Activated T-helper 17 cell treated with anti-CD3 and anti-CD28 coated beads, Interleukin-2, amount 50 U/mL, for 72 hours (primary cell): ENCODE measurements around the gene APOB. TPM values are rescaled to one million over a fixed set of nuclear protein-coding genes. Genes with fewer than 3 reads are reported as not detected.

Experiments
- ATAC-seq: fragments of 150-1000 bp; cut with Tn5 transposase; replicated peaks from 2 replicates; pipeline ENCODE4 v1.10.0; 2021; ENCODE audit warnings: mild to moderate bottlenecking, moderate library complexity
- H3K27ac Mint-ChIP-seq: one replicate; pipeline ENCODE4 v1.8.0; 2022; ENCODE audit warnings: mixed read lengths
- H3K27me3 Mint-ChIP-seq: one replicate; pipeline ENCODE4 v1.8.0; 2022; ENCODE audit warnings: mixed read lengths
- H3K36me3 Mint-ChIP-seq: one replicate; pipeline ENCODE4 v1.8.0; 2022; ENCODE audit warnings: low read depth, mild to moderate bottlenecking, mixed read lengths
- H3K4me1 Mint-ChIP-seq: one replicate; pipeline ENCODE4 v1.8.0; 2022; ENCODE audit warnings: mixed read lengths
- H3K4me3 Mint-ChIP-seq: one replicate; pipeline ENCODE4 v1.8.0; 2022; ENCODE audit warnings: mild to moderate bottlenecking, mixed read lengths
- H3K9me3 Mint-ChIP-seq: one replicate; pipeline ENCODE4 v1.8.0; 2022; ENCODE audit warnings: mixed read lengths
- total RNA-seq, 2 donors: library from RNA; stranded (reverse); gene quantifications; one replicate each; pipeline ENCODE4 v1.2.3, GENCODE V29; 2022

APOB gene
- total RNA-seq, 2 donors from 2014 or later = not detected

- Mint-ChIP-seq H3K36me3 (no peaks in the 10 kb centered on the region), H3K9me3 (no peaks in the 10 kb centered on the region), H3K27ac (no peak overlapping the region), H3K4me3 (no peak overlapping the region), H3K4me1 (no peaks in the 10 kb centered on the region), H3K27me3 (peaks cover 8% of the 10 kb centered on the region)
- no peak for ATAC-seq
These were observed 22.4 kb downstream of the APOB start for GRCh38 chr2:21021430-21021829.

GRCh38 chr2:21020668-21021288, 23.1 kb downstream of the APOB start:
- Mint-ChIP-seq H3K27me3 (peaks cover 8% of the 10 kb centered on the region), H3K36me3 (no peaks in the 10 kb centered on the region), H3K27ac (no peak overlapping the region), H3K9me3 (no peaks in the 10 kb centered on the region), H3K4me1 (no peaks in the 10 kb centered on the region), H3K4me3 (no peak overlapping the region)
- ATAC-seq = no peak

- H3K4me1 Mint-ChIP-seq = no peaks in the 10 kb centered on the region
- H3K4me3 Mint-ChIP-seq = no peak overlapping the region
- H3K9me3 Mint-ChIP-seq = no peaks in the 10 kb centered on the region
- no peaks in the 10 kb centered on the region for H3K36me3 Mint-ChIP-seq
- ATAC-seq = no peak
- peaks cover 4% of the 10 kb centered on the region for H3K27me3 Mint-ChIP-seq
- H3K27ac Mint-ChIP-seq = no peak overlapping the region
These were observed 23.7 kb downstream of the APOB start for GRCh38 chr2:21020031-21020667.

GRCh38 chr2:21019678-21020021, 24.2 kb downstream of the APOB start:
- Mint-ChIP-seq H3K9me3 (no peaks in the 10 kb centered on the region), H3K27me3 (peaks cover 4% of the 10 kb centered on the region), H3K36me3 (no peaks in the 10 kb centered on the region), H3K27ac (no peak overlapping the region), H3K4me3 (no peak overlapping the region), H3K4me1 (no peaks in the 10 kb centered on the region)
- ATAC-seq = no peak

- Mint-ChIP-seq H3K27me3 (peaks cover 4% of the 10 kb centered on the region), H3K9me3 (no peaks in the 10 kb centered on the region), H3K4me1 (no peaks in the 10 kb centered on the region), H3K36me3 (no peaks in the 10 kb centered on the region), H3K27ac (no peak overlapping the region), H3K4me3 (no peak overlapping the region)
- no peak for ATAC-seq
These were observed 24.7 kb downstream of the APOB start for GRCh38 chr2:21019000-21019677.

GRCh38 chr2:21018290-21018689, 25.6 kb downstream of the APOB start:
- no peak overlapping the region for H3K27ac Mint-ChIP-seq
- H3K4me1 Mint-ChIP-seq = no peaks in the 10 kb centered on the region
- H3K4me3 Mint-ChIP-seq = no peak overlapping the region
- no peak for ATAC-seq
- H3K27me3 Mint-ChIP-seq = peaks cover 8% of the 10 kb centered on the region
- H3K9me3 Mint-ChIP-seq = no peaks in the 10 kb centered on the region
- H3K36me3 Mint-ChIP-seq = no peaks in the 10 kb centered on the region

GRCh38 chr2:21017748-21018276, 26.1 kb downstream of the APOB start:
- no peaks in the 10 kb centered on the region for H3K36me3 Mint-ChIP-seq
- H3K4me3 Mint-ChIP-seq = no peak overlapping the region
- no peak for ATAC-seq
- H3K4me1 Mint-ChIP-seq = no peaks in the 10 kb centered on the region
- no peak overlapping the region for H3K27ac Mint-ChIP-seq
- H3K9me3 Mint-ChIP-seq = no peaks in the 10 kb centered on the region
- H3K27me3 Mint-ChIP-seq = peaks cover 8% of the 10 kb centered on the region

- H3K27me3 Mint-ChIP-seq = peaks cover 12% of the 10 kb centered on the region
- no peaks in the 10 kb centered on the region for H3K9me3 Mint-ChIP-seq
These were observed 28.6 kb downstream of the APOB start for GRCh38 chr2:21015281-21015645.

GRCh38 chr2:21014364-21015280, 29.3 kb downstream of the APOB start:
- H3K9me3 Mint-ChIP-seq = no peaks in the 10 kb centered on the region
- H3K4me3 Mint-ChIP-seq = no peak overlapping the region
- no peaks in the 10 kb centered on the region for H3K36me3 Mint-ChIP-seq
- no peak for ATAC-seq
- H3K4me1 Mint-ChIP-seq = no peaks in the 10 kb centered on the region
- peaks cover 12% of the 10 kb centered on the region for H3K27me3 Mint-ChIP-seq
- no peak overlapping the region for H3K27ac Mint-ChIP-seq

More at GRCh38 chr2:21015281-21015645, 28.6 kb downstream of the APOB start:
- no peak for ATAC-seq
- no peak overlapping the region for H3K4me3 Mint-ChIP-seq
- H3K4me1 Mint-ChIP-seq = no peaks in the 10 kb centered on the region
- H3K27ac Mint-ChIP-seq = no peak overlapping the region
- H3K36me3 Mint-ChIP-seq = no peaks in the 10 kb centered on the region

- Mint-ChIP-seq H3K27me3 (peaks cover 12% of the 10 kb centered on the region), H3K4me1 (no peaks in the 10 kb centered on the region), H3K36me3 (no peaks in the 10 kb centered on the region), H3K27ac (no peak overlapping the region), H3K4me3 (no peak overlapping the region), H3K9me3 (no peaks in the 10 kb centered on the region)
- ATAC-seq = no peak
These were observed 30.6 kb downstream of the APOB start for GRCh38 chr2:21013043-21013816.

GRCh38 chr2:21012557-21012937, 31.3 kb downstream of the APOB start:
- Mint-ChIP-seq H3K4me3 (no peak overlapping the region), H3K36me3 (no peaks in the 10 kb centered on the region), H3K27me3 (peaks cover 8% of the 10 kb centered on the region), H3K27ac (no peak overlapping the region), H3K4me1 (no peaks in the 10 kb centered on the region), H3K9me3 (no peaks in the 10 kb centered on the region)
- ATAC-seq = no peak

GRCh38 chr2:21011876-21012556, 31.9 kb downstream of the APOB start:
- Mint-ChIP-seq H3K4me3 (no peak overlapping the region), H3K4me1 (no peaks in the 10 kb centered on the region), H3K36me3 (no peaks in the 10 kb centered on the region), H3K27me3 (peaks cover 8% of the 10 kb centered on the region), H3K9me3 (no peaks in the 10 kb centered on the region), H3K27ac (no peak overlapping the region)
- no peak for ATAC-seq

- H3K27ac Mint-ChIP-seq = no peak overlapping the region
- H3K27me3 Mint-ChIP-seq = peaks cover 14% of the 10 kb centered on the region
- ATAC-seq = no peak
- H3K36me3 Mint-ChIP-seq = no peaks in the 10 kb centered on the region
- no peak overlapping the region for H3K4me3 Mint-ChIP-seq
- no peaks in the 10 kb centered on the region for H3K9me3 Mint-ChIP-seq
- no peaks in the 10 kb centered on the region for H3K4me1 Mint-ChIP-seq
These were observed 32.4 kb downstream of the APOB start for GRCh38 chr2:21011453-21011852.
